HG02981 (cell line): ENCODE results near the gene VSTM2L.

Source experiments
- ATAC-seq: cut with Tn5 transposase; IDR thresholded peaks from one replicate; pipeline ENCODE4 v1.9.1; 2021; ENCODE audit warnings: mild to moderate bottlenecking, moderate library complexity; ENCODE audit not compliant: unreplicated experiment

The VSTM2L gene

GRCh38 chr20:37878835-37879599, 23.9 kb upstream of the VSTM2L start:
- ATAC-seq, result no peak

DNA sequence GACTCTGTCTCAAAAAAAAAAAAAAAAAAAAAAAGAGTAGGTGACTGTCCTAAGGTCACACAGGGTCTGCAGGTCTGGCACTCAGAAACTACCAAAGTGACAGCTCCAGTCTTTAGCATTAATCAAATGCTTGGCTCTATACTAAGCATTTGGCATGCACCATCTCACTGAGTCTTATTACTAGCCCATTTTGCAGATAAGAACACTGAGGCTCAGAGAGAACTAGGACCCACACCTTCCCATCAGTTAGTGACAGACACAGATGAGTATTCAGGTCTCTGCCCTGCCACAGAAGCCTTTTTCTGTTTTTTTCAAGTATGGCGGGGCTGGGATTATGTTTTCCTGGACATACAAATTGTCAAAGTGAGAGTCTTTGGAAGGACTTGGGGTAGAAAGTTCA, 23.1 kb upstream of the VSTM2L start:
- no peak for ATAC-seq

DNA sequence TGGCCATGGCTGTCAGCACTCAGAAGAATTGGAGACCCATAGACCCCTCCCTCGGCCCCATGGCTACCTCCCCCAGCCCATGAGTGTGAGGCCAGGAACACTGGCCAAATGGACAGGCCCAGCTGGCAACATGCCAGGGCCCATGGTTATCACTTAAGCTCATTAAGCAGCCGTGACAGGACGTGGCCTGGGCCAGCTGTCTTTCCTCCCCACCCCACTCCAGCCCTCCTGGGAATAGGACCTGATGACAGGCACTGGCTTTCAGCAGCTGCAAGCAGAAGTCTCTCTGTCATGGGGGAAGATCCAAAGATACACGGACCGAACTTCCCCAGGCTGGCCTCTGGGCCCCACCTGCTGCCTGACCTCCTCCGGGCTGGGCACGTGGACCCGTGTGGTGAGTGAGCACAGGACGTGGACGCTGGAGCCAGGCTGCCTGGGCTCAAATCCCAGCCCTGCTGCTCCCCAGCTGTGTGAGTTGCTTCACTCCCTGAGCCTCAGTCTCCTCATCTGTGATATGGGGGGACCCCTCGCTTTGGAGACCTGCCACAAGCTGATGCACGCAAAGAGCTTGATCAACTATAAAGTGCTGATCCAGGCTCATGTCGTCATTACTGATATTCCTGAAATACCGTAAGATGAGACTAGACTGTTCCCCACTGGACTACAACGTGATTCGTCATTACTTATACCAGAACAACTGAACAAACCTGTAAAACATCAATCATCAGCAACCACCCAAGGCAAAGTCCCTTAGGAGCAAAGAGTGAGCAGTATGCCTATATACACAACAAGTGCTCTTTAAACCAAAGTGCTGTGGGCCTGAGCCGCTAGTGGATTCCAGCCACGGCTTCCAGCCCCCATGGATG, 22.0 kb upstream of the VSTM2L start:
- no peak for ATAC-seq

- no peak for ATAC-seq
Measured at GRCh38 chr20:37881601-37882343, 21.2 kb upstream of the VSTM2L start.

DNA sequence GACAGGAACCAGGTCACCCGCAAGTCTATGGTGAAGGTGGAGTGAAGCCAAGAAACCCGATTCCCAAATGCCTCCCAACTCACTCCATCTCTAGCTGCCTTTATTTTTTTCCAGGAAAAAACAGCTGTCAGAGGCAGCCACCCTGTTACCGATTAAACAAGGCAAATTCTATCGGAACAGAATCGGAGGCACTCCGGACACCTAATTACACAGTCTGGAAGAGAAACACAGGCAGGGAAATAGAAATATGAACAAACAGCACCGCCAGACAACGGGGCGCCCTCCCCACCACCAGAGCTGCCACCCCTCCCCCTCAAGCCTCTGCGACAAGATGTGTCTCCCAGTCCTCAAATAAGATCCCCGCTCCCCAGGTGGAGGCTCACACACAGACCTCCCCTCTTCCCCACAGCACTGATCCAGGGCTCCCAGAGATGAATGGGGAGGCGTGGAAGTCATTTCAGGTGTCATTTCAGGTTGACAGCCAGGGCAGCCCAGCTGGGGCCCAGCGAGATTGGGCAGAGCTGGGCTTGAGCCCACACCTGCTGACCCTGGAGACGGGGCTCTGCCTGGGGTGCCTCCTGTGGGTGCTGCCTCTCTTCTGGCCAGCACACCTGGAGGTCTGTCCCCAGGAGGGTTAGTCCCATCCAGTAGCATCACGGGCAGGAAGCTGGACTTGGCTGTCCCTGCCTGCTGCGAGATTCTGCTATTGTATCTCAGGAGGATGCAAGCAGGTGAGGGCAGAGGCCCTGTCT, 19.8 kb upstream of the VSTM2L start:
- ATAC-seq, result no peak

- ATAC-seq, result no peak
Measured at GRCh38 chr20:37885042-37885441, 17.9 kb upstream of the VSTM2L start.

GRCh38 chr20:37885593-37886503, 17.1 kb upstream of the VSTM2L start:
- no peak for ATAC-seq

- no peak for ATAC-seq
Measured at GRCh38 chr20:37886851-37887297, 16.1 kb upstream of the VSTM2L start.

GRCh38 chr20:37888641-37889040, 14.3 kb upstream of the VSTM2L start:
- ATAC-seq, result no peak

DNA sequence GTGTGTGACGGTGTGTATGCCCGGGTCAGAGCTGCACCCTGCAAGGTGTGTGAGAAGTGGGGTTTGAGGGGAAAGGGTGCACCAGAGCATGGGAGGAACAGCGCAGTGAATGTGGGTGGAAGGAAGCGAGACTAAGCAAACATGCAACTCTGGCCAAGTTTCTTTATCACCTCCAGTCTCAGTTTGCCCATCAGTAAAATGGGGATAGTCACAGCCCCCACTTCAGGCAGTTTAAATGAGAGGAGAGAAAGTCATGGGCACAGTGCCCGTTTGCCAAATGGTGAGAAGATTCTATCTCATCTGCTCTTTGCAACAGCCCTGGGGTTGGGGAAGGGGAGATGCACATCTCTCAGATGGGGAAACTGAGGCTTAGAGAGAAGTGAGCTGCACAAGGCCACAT, 12.8 kb upstream of the VSTM2L start:
- no peak for ATAC-seq

- ATAC-seq, result no peak
Measured at GRCh38 chr20:37890643-37891042, 12.3 kb upstream of the VSTM2L start.

DNA sequence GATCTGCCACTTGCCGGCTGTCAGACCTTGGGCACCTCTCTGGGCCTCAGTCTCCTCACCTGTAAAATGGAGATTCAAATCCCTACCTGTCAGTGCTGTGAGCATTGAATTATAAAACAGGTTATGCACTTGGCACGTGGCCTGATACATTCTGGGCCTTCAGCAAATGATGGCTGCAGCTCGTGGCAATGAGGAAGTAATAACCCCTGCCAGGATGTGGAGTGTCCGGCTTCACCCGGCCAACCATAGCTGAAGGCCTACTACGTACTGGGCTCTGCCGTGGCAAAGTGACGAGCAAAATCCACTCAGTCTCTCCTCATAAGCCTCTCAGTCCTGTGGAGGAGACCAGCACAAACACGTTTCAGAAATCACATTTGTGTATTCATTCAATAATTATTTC, 10.9 kb upstream of the VSTM2L start:
- ATAC-seq, result no peak

DNA sequence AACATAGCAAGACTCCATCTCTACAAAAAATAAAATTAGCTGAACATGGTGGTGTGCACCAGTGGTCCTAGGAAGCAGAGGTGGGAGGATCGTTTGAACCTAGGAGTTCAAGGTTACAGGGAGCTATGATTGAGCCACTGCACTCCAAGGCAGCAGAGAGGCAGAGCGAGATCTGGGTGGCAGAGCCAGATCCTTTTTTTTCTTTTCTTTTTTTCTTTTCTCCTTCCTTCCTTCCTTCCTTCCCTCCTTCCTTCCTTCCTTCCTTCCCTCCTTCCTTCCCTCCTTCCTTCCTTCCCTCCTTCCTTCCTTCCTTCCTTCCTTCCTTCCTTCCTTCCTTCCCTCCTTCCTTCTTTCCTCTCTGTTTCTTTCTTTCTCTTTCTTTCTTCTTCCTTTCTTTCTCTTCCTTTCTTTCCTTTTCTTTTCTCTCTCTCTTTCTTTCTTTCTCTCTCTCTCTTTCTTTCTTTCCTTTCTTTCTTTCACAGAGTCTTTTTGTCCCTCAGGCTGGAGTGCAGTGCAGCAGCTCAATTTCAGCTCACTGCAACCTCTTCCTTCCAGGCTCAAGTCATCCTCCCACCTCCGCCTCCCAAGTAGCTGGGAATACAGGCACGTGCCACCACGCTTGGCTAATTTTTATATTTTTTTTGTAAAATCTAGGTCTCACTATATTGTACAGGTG, 9.2 kb upstream of the VSTM2L start:
- ATAC-seq, result no peak

- ATAC-seq, result no peak
Measured at GRCh38 chr20:37894454-37894853, 8.5 kb upstream of the VSTM2L start.

- no peak for ATAC-seq
Measured at GRCh38 chr20:37895166-37895565, 7.8 kb upstream of the VSTM2L start.

DNA sequence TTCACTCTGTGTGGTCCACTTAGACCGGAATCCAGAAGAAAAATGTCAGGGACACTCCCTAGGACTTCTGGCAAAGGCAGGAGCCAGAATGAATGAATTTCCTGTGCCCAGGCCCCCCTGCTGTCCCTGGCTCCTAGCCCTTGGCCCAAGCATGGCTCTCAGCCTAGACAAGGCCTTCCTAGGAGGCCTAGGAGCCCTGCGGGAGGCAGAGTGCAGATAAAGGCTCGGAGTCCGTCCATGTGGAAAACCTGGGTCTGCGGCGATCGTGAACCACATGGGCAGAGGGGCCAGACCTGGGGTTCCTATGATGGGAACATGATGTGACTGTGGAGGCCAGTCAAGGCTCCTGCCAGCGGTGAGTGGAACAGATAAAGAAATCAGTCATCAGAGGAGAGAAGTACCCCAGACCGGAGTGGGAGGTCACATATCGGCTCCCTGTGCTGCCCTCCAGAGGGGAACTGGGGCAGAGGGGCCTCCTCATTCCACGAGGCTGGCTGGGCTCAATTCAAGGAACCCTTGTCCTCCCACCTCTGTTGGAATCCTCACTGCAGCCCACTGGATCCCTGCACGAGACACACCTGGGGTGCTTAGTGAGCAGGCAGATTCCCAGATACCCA, 5.9 kb upstream of the VSTM2L start:
- no peak for ATAC-seq

DNA sequence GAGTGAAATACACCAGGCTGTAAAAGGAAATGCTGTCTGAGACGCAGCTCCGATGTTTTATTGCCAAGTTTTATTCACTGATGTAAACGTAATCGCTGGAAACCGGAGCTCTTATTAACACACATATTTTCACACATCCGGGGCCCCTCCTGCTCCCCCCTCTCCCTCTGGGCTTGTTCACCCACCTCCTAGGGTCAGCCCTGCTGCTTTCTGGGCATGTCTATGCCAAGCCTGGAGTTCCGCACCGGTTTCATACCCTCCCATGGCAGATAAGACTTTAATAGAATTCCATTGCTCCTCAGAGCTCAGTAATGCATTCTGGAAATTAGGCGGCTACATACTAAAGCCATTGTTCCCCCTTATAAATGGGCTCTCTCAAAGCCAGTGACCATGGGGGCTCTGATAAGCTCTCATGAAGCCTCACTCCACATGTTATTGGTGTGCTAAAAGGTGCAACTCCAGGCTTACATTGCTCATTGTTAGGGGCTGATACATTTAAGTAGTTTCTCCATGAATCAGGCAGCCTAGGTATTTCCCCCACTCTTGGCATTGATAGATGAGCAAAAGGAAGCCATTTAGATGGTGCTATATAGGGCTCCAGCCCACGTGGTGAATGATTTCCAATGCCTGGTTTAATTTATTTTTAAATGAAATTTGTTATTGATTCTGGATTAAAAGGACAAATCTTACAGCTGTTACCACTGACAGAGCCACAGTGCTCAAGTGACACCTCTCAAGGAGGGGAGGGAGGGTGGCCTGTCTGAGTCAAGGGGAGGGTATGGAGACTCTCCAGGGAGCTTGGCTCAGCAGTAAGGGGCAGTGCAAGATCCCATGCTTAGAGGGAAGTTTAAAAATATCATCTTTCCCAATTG, 4.5 kb upstream of the VSTM2L start:
- ATAC-seq, result no peak
